GM18867 (cell line): ENCODE data around the gene ADGRF4.
A peak's percentile ranks its signal among the peaks of the same experiment; 100 is the strongest.

Experiments used
- ATAC-seq: cut with Tn5 transposase; IDR thresholded peaks from one replicate; pipeline ENCODE4 v1.9.1; 2021; ENCODE audit warnings: mild to moderate bottlenecking, moderate library complexity; ENCODE audit not compliant: unreplicated experiment

Gene ADGRF4

DNA sequence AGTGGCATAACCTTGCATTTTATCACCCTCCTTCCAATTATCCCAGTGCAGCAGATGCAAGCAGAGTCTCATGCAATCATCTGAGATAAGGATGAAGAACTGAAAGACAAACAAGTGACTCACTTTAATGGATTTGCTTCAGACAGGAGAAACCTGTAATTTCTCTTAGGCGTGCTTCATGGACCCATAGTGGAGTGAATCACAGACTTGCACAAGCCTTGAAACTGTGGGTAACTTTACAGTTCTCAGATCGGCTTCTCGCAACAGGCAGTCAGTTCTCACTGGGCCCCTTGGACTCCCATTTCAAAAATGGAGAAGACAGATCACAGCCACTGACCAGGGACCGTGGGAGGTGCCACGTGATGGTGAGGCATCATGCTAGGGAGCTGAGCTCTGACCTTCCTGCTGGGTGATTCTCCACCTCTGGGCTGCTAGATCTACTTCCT lies at the start of gene ADGRF4:
Gene ADGRF4 (plus strand): TSS at position 239 of the 446 bp plus-strand sequence. CDS start 8,666 bp downstream, outside the sequence.
- no peak for ATAC-seq

GRCh38 chr6:47650553-47651432 lies 47.6 kb upstream of the ADGRF4 start:
- no peak for ATAC-seq

DNA sequence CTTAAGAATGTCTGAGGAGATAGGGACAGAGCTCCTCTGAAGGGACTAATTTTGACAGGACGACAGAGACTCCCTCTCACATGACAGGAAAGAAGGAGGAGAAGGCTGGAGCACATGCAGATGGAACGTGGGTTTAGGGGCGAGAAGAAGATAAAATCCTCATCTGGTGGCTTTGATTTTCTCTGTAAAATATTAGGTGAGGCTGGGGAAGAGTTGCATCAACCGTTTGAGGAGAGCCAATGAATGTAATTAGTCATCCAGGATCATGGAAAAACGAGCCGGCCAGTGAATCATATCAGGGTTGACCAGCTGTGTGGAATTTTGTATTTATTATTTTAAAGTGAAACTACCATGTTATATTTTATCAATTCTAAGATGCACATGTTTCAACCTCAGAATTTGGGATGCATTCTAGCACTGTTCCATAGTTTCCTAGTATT lies 46.9 kb upstream of the ADGRF4 start:
- ATAC-seq, result no peak

DNA sequence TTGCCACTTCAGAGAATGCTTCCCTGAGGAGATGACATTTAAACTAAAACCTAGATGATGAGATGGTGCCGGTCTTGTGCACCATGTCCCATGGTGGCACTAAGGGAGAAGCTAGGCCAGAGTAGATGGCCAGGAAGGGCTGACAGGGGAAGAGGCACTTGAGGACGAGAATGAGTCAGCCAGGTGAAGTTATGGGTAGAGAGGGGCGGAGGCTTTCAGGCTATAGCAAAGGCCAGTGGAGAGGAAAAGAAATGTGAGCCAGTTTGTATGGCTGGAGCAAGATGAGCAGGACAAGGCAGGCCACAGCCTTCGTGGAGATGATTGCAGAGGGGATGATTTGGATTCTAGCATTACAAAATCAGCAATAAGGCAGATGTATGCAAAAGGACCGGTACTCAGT lies 44.7 kb upstream of the ADGRF4 start:
- ATAC-seq, result no peak

- no peak for ATAC-seq
These were observed 44.1 kb upstream of the ADGRF4 start for GRCh38 chr6:47654255-47654654.

- ATAC-seq, result peak; percentile 46
These were observed 42.4 kb upstream of the ADGRF4 start for GRCh38 chr6:47655719-47656595.

GRCh38 chr6:47661960-47662359 lies 36.4 kb upstream of the ADGRF4 start:
- no peak for ATAC-seq

DNA sequence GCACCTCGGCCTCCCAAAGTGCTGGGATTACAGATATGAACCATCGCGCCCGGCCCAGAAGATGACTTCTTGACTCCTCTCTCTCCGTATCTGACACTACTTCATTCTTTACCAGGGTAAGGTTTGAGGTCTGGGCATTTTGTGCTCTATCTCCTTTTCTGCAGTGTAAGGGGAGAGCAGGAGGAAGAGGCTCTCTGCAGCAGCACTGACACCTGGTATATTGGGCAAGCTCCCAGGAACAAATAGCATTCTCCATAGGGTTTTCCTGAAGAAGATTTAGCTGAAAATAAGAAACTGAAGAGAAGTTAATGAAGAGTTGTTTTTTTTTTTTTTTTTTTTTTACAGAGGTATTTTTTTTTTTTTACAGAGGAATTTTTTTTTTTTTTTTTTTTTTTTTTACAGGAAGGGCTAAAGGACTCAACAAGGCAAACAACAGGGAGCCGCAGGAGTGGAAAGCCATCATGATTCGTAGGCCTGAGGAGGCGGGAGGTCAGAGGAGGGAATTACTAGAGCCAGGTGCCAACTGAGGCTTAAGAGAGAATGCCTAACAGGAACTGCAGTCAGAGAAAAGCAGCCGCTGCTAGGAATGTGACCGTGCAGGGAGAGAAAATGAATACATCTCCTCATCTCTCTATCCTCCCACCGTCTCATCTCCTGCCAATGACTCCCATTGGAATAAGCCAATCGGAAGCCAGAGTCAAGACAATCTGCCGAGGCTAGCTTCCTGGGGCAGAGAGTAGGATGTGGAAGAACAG lies 34.7 kb upstream of the ADGRF4 start:
- ATAC-seq, result no peak

DNA sequence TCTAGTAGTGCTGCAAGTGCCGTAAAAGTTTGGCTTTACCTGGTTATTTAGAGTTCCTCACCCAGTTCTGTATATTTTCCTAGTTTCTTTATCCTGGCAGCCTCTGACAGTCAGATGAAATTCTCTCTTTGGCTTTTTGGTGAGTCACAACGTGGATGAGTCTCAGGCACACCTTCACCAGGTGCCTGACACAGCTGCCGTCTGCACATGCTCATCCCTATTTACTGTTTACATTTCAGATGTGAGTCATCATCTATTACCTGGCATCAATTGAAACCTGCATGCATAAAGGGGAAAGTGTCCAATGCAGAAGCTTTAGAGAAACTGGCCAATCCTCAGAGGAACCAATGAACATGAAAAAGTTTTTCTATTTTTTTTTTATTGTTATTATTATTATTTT lies 33.3 kb upstream of the ADGRF4 start:
- ATAC-seq, result no peak

DNA sequence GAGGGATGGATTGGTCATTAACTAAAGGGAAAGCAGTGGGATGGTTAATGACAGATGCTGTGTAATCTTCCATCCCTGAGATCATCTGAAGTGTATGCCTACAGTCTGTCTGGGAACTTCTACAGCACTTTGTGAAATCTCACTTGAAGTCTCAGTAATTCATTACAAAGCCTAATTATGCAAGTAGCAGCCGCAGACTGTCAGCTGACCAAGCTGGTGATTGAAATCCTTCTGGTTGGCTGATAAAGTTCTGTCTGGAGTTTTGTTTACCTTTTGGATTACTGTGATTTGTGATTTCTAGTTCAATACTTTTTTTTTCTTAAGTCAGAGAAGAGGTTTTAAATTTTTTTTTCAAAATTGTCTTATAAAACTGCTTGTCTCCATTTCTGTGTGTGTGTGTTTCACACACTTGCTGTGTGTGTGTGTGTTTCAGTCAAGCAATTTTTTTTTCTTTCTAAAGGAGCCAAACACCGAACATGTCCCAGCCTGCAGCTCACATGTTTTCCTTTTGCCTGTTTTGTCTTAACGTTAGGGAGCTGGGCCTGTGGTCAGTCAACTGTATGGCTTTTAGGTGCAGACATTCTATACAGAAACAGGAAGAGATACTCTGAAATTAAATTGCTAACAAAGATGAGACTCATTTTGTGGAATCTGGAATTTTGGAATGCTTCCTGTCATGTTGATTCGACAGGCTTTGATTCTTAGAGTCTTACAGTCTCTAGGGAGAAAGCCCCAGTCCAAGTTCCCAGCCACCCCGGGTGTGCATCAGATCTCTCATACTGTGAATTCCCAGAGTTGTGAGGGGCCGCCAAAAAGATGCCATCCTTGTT lies 28.5 kb upstream of the ADGRF4 start:
- ATAC-seq, result no peak

DNA sequence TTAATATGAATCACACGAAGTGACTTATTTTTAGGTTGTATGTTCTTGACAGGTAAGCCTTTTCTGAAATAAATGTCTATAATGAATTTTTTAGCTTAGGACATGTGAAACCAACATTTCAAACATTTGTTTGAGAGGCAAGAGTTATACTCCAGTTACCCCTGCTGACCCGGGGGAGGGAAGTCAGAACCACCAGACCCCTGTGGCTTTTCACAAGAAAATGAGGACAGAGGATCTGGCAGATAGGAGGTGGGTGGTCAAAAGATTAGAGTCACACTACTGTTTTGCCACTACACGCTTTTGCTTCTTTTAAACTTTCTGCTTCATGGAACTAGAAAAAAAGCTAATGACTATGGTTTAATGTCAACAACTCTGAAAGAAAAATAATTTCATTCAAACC lies 27.5 kb upstream of the ADGRF4 start:
- ATAC-seq, result no peak

DNA sequence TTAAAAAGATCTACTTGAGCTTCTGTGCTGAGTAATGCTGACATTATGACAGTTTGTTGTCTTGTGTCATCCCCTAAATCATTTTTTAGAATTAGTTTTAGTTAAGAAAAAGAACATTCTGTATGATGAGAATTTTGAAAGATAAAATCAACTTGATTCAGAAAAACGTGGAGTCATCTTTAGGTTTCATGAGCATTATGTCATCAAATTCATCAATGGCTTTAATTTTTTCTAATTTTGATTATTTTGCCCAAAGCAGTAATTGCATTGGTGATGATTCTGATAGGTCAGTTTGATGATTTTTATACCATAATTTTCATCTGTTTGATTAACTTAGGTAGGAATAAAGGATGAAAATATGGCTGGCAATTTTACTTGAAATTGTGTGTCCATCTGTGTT lies 26.6 kb upstream of the ADGRF4 start:
- ATAC-seq, result no peak

GRCh38 chr6:47672816-47673215 lies 25.6 kb upstream of the ADGRF4 start:
- ATAC-seq, result no peak

- no peak for ATAC-seq
These were observed 23.7 kb upstream of the ADGRF4 start for GRCh38 chr6:47674673-47675072.

DNA sequence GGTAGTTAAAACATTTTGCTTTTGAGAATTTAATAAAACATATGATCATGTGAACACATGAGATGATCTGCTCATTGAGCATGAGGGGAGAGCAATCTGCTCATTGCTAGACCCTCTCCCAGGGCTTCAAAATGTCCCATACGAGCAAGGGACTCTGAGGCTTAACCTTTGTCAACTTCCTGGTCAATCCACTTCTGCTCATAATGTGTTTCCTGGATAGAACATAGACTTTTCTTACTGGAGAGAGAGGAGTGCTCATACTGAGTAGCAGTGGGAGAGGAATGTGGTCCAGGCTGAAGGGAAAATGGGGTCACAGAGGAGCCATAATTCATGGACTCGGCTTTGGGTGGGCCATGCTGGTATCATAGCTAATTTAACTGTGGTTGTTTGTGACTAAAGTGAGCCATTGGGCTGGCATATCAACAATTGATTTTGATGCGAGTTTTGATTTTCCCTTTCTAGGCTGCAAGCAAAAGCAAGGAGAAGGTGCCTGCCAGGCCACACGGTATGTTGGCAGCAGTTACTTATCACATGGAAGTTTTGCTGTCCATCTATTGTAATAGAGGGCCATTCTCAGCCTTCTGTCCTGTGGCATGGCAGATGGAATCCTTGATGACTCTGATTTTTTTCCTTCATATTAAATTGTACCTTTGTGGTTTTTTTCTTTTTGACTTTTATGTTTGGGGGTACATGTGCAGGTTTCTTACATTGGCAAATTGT lies 20.8 kb upstream of the ADGRF4 start:
- no peak for ATAC-seq

DNA sequence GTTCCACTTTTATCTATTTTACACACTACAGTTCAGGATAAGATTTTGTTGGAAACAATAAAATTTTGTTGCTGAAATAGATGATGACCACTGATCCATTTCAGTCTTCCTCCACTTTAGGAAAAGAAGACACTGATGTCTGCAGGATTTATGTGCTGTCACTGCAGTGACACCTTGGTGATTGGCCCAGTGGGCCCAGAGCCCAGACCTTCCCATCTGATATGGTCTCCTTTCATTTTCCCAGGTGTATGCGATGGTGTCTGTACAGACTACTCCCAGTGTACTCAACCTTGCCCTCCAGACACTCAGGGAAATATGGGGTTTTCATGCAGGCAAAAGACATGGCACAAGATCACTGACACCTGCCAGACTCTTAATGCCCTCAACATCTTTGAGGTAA lies 19.6 kb upstream of the ADGRF4 start:
- no peak for ATAC-seq

DNA sequence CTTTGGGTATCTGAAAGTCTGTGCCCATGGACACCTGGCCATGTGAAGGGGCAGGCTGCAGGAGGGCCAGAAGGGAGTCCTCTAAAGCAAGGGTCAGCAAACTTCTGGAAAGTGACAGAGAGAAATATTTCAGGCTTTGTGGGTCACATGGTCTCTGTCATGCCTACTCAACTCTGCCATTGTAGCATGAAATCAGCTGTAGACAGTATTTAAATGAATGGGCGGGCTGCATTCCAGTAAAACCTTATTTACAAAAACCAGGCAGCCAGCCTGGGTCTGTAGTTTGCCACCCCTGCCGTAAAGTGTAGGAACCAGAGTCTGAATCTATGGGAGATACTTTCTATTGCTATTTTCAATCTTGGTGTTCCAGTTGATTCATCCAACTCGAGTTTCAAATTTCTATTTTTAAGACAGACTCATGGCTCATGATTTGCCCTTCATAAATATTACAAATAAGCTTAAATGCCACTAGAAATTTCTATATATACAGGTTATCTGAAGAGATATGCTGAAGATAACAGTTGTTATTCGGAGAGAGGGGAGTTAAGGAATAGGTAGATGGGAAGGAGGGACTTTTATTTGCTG lies 19.0 kb upstream of the ADGRF4 start:
- no peak for ATAC-seq

DNA sequence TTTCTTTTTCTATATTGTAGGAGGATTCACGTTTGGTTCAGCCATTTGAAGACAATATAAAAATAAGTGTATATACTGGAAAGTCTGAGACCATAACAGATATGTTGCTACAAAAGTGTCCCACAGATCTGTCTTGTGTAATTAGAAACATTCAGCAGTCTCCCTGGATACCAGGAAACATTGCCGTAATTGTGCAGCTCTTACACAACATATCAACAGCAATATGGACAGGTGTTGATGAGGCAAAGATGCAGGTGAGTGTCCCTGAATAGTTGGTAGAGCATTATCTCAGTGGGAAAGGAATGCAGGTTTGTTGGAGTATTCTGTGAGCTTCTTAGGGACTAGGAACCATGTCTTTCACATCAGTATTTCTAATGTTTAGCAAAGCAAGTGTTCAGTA lies 18.3 kb upstream of the ADGRF4 start:
- no peak for ATAC-seq

DNA sequence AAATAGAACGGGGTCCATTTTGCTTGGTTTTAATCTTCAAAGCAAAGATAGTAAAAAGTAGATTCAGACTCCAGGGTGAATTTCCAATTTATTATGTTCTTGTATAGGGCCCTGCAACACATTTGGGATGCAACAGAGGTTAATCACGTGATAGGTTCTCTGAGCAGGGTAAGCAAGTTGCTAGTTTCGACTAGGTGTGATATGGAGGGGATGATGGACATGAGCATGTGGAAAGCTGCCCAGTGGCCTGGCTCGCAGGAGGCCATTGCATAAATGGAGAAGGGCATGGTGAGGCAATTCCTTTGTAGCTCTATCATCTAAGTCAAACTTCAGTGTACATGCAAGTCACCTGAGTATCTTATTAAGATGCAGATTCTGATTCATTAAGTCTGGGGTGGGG lies 17.7 kb upstream of the ADGRF4 start:
- no peak for ATAC-seq
